Measurements from ENCODE around the gene MPV17L.
"Not testable (repeated sequence)": the region's sequence is repeated elsewhere in the genome, so short reads cannot be mapped to it uniquely, and the experiment has no call there.

Gene MPV17L

GRCh38 chr16:15415511-15415985 lies 20.0 kb downstream of the MPV17L start:
- peak; percentile 44 for DNase-seq

GRCh38 chr16:15417197-15417596 lies 21.6 kb downstream of the MPV17L start:
- DNase-seq = no peak

- DNase-seq = no peak
Observed at GRCh38 chr16:15418206-15418605, 22.7 kb downstream of the MPV17L start.

DNA sequence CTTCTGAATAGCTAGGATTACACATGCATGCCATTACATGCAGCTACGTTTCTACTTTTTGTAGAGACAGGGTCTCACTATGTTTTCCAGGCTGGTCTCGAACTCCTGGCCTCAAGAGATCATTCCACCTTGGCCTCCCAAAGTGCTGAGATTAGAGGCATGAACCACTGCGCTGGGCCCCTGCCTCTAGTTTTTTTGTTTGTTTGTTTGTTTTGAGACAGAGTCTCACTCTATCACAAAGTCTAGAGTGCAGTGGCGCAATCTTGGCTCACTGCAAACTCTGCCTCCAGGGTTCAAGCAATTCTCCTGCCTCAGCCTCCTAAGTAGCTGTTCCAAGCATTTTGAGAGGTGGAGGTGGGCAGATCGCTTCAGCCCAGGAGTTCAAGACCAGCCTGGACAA lies 26.1 kb downstream of the MPV17L start:
- DNase-seq = not testable (repeated sequence)

DNA sequence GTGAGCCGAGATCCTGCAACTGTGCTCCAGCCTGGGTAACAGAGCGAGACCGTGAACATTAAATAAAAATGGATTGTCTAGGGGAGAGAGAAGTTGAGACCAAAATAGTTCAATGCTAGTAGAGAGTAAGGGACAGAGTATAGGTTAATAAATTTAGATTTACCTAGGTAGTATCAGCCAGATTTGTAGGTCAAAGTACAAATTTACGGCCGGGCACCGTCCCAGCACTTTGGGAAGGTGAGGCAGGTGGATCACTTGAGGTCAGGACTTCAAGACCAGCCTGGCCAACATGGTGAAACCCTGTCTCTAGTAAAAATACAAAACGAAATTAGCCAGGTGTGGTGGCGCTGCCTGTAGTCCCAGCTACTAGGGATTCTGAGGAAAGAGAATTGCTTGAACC lies 26.7 kb downstream of the MPV17L start:
- DNase-seq = no peak

GRCh38 chr16:15425861-15426260 lies 30.3 kb downstream of the MPV17L start:
- DNase-seq = no peak

- DNase-seq = no peak
Observed at GRCh38 chr16:15426796-15427195, 31.2 kb downstream of the MPV17L start.

DNA sequence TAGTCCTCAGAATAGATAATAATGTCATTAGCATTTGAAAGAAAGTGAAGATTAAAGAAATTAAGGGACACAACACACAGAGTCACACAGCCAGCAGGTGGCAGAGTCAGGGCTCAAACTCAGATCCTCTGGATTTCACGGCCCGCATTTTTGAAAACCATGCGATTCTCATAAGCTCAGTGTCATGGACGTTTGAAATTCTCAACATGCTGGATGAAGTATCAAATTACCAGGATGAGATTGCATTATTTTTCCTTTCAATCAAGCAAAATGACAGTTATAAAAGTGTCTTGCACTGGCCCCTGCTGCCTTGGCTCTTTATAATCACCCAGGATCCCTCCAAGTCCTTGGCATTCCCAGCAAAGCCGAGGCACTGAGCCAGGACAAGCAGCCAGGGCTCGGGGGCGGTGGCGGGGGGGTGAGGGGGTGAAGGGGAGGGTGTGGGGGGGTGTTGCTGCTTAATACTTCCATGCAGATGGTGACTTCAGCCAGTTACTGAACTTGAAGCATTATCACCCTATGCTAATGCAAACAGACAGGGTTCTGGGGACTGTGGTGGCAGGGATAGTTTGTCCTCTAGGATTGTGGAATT lies 32.2 kb downstream of the MPV17L start:
- peak; percentile 89 for DNase-seq

GRCh38 chr16:15430884-15431283 lies 35.3 kb downstream of the MPV17L start:
- DNase-seq = not testable (repeated sequence)

DNA sequence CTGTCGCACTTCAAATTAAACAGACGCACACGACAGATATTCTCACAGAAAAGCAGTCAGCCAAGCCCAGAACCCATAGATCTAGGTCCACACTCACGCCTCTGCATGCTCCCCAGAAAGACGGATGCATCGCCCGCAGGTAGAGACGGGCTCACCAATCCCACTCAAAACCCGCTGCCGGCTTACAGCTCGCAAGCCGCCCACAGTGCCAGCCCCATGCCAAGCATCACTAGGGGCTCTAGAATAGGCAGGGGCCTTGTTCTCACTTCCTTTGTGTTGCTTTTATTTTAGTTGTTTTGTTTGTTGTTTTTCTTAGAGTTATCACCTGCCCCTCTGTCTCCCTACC lies 38.5 kb downstream of the MPV17L start:
- no peak for DNase-seq

DNA sequence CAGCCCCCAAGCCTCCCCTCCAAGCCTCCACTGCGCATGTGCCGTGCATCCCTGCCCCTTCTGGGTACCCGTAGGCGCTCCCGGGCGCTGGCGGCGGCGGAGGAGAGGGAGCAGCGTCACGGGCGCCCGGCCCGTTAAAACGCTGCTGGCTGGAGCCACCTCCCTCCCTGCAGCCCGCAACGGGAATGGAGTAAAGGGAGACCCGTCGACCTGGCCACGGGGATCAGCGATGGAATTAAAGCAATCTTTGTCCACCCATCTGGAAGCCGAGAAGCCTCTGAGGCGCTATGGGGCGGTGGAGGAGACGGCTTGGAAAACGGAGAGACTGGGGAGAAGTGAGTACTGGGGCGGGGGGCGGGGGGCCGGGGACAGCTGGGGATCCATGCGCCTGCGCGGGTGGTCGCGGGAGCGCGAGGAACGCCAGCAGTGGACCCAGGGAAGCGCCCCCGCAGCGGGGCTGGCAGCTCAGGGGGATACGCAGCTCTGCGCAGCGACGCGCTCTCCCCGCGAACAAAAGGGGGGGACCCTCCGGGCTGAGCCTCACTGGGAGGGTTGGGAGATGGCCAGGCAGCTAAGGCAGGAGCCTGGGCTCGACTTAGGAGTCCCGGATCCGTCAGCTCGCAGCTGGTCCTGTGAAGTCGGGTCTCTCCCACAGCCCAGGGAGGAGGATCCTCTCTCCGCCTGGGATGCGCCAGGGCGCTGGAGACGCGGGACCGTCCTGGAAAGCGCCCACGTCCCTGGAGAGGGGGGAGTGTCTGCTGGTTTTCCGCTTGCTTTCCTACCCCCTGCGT lies 39.1 kb downstream of the MPV17L start, which contains the start of gene BMERB1:
TSS of gene BMERB1 (plus strand) at position 164 of the 791 bp plus-strand sequence. CDS start at position 230, 66 bp downstream.
- DNase-seq = peak; percentile 85

DNA sequence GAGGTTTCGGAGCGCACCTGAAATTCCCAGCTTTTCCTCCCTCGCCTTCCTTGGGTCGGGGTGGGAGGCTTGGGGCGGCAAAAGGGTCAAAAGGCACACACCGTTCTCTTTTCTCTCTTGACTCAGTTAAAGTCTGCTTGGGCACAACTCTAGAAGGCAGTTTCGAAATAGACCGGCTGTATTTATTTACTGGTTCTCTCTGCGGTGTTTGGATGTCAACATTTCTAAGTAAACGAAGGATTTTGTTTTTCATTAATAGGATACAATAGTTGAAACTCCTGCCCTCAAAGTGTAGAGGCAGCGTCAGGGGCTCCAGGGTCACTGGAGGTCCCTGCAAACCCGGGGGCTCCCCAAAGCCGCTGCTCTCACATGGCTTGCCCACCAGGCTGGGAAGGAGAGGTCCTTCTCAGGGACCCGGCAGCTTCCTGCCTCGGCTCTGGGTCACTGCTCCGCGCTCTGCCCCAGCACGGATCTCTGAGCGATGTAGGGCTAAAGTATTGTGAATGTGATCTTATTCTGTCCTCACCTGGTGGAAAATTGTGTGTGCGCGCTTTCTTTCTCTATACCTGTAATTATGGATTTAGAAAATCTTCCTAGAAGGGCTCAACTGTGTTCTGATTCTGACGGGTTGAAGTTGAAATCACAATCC lies 39.8 kb downstream of the MPV17L start:
- no peak for DNase-seq

DNA sequence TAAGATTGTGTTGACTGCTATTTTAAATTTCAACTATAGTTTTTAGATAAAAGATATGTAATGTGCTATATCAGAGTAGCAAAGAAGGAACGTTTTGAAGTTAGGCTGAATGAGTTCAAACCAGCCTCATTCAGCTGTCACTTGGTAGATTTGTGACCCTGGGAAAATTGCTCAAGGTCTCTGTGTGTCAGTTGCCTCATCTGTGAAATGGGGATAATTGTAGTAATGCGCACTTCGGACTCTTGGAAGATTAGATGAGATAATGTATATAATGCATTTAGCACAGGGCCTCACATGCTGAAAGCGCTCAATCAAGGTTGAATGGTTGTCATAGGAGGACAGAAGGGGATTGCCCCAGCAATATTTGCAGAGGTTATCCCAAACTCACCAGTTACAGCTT lies 43.5 kb downstream of the MPV17L start:
- no peak for DNase-seq

DNA sequence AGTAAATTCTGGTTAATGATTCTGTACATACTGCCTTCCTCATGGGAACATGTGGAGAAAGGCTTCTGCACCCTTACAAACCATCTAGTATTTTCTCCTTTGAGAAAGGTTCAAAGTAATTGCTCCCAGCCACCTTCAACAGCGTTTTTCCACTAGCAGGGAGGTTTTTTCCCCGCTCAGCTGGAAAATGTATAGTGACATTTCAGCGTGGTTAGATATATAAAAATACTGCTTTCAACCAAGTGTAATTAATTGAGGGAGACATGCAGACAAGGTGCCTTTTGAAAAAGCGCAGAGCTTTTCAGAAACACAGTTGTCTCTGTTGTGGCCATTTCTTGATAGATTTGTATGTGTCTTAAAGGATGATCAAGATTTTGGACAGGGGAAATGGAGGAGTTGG lies 44.0 kb downstream of the MPV17L start:
- no peak for DNase-seq

- DNase-seq = peak; percentile 67
Observed at GRCh38 chr16:15440852-15441251, 45.3 kb downstream of the MPV17L start.

DNA sequence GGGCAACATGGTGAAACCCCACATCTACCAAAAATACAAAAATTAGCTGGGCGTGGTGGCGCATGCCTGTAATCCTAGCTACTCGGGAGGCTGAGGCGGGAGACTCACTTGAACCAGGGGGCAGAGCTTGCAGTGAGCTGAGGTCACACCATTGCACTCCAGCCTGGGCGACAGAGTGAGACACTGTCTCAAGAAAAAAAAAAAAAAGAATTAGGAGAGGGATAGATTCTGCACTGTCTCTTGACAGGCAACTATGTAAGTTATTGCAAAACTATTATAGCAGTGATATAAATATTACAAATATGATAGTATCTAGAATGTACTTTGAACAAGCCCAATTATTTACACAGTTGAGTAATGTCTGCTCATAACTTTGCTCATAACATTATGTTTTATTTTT lies 46.6 kb downstream of the MPV17L start:
- DNase-seq = not testable (repeated sequence)

DNA sequence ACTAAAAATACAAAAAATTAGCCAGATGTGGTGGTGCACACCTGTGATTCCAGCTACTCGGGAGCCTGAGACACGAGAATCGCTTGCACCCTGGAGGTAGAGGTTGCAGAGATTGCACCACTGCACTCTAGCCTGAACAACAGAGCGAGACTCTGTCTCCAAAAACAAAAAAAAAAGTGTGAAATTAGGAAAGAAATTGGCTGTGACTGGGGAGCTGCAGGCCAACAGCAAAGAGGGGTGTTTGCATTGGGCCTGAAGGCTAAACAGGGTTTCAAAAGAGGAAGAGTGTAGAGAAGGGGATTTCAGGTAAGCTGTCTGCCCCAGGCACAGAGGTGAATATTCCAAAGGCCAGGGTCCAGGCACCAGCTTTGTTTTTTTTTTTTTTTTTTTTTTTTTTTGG lies 48.2 kb downstream of the MPV17L start:
- DNase-seq = no peak

GRCh38 chr16:15444264-15444663 lies 48.7 kb downstream of the MPV17L start:
- DNase-seq = no peak

DNA sequence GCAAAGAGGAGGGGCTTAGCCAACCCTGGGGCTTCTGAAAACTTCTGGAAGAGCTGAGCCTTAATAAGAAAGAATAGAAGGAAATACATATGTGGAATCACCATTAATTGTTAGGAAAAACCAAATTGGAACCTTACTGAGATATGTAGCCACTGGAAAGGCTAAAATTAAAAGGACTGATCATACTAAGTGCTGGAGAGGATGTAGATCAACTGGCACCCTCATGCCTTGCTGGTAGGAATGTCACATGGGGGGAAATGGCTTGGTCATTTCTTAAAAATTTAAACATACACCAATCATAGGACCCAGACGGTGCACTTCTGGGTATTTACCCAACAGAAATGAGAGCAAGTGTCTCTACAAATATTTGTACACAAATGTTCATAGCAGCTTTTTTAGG lies 49.9 kb downstream of the MPV17L start:
- no peak for DNase-seq

DNA sequence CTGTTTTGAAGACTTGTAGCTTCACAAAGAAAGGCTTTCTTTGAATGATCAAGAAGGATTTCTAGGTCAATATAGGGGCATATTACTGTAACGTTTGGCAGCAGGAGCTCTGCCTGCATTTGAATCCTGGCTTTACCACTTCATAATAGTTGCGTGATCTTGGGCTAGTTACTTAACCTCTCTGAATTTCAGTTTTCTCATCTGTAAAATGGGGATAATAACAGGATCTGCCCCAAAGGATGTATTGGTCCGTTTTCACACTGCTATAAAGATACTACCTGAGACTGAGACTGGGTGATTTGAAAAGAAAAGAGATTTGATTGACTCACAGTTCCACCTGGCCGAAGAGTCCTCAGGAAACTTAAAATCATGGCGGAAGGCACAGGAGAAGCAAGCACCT lies 51.3 kb downstream of the MPV17L start:
- DNase-seq = no peak

DNA sequence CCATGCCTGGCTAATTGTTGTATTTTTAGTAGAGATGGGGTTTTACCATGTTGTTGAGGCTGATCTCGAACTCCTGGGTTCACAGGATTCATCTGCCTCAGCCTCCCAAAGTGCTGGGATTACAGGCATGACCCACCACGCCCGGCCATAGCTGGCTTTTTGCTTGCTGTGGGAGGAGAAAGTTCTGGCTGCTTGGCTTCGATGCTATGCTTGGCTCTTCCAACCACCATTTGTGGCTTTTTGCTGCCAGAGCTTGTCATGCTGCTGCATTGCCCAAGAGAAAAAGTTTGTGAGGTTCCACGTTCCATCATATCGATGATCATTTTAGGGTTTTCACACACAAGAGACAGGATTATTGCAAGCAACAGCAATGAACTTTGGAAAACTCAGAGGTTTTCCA lies 55.1 kb downstream of the MPV17L start:
- DNase-seq = no peak

DNA sequence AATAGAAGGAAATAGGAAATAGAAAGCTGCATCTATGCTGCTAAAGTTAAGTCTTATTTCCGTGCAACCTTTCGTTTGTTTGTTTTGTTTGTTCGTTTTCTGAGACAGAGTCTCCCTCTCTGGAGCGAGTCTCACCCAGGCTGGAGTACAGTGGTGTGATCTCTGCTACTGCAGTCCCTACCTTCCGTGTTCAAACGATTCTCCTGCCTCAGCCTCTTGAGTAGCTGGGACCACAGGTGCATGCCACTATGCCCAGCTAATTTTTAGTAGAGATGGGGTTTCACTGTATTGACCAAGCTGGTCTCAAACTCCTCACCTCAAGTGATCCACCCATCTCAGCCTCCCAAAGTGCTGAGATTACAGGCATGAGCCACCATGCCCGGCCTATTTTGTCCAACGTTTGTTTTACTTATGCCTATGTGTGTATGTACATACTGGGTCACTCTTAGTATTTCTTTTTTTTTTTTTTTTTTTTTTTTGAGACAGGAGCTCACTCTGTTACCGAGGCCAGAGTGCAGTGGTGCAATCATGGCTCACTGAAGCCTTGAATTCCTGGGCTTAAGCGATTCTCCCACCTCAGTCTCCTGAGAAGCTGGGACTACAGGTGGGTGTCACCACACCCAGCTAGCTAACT lies 55.7 kb downstream of the MPV17L start:
- DNase-seq = no peak

DNA sequence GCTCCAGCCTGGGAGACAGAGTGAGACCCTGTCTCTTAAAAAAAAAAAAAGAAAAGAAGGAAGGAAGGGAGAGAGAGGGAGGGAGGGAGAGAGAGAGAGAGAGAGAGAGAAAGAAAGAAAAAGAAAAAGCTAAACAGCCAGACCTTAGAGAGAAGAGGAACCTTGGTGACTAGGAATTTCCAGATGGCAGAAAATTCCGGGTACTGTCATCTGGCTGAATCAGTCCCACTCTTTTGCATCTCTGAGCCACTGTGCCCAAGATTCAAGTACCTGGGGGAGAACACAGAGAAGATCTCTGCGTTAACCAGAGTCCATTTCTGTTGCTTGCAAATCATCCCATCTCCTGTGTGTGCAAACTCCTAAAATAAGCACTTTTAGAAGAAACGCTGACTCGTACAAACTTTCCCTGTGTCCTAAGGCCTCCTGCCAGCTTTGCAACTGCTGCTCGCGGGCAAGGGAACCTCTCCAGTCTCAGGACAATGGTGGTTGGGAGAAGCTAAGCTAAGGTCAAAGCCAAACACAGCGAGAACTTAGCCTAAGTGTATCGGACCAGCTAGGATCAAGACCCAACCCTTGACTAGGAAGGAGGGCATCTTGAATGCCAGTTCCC lies 56.8 kb downstream of the MPV17L start:
- DNase-seq = no peak
